Inflammatory macrophage treated with lipopolysaccharide for 4 hours (primary cell): ENCODE data around the gene SPR.

Source experiments
- DNase-seq: peaks from one replicate; pipeline ENCODE4 v3.0.0-alpha.2; 2020

SPR gene

GRCh38 chr2:72916743-72917137 lies 29.5 kb downstream of the SPR start:
- no peak for DNase-seq

GRCh38 chr2:72917138-72917876 lies 30.1 kb downstream of the SPR start, which contains the start of gene EMX1:
Gene EMX1, plus strand, starts transcription at chr2:72917519. Its CDS starts 334 bp downstream, at chr2:72917853.
- no peak for DNase-seq

- no peak for DNase-seq
Measured at GRCh38 chr2:72917877-72918553, 30.8 kb downstream of the SPR start.

- no peak for DNase-seq
Measured at GRCh38 chr2:72919414-72920317, 32.5 kb downstream of the SPR start.

GRCh38 chr2:72920318-72921087 lies 33.3 kb downstream of the SPR start:
- peak; percentile 29 for DNase-seq

- DNase-seq, result no peak
Measured at GRCh38 chr2:72921088-72921851, 34.1 kb downstream of the SPR start.

- no peak for DNase-seq
Measured at GRCh38 chr2:72921853-72922252, 34.6 kb downstream of the SPR start.

- no peak for DNase-seq
Measured at GRCh38 chr2:72923833-72924352, 36.7 kb downstream of the SPR start.

GRCh38 chr2:72924353-72925240 lies 37.4 kb downstream of the SPR start:
- DNase-seq, result no peak

- DNase-seq, result no peak
Measured at GRCh38 chr2:72925328-72925943, 38.2 kb downstream of the SPR start.

GRCh38 chr2:72926368-72926767 lies 39.2 kb downstream of the SPR start:
- DNase-seq, result no peak

- DNase-seq, result no peak
Measured at GRCh38 chr2:72926811-72927465, 39.7 kb downstream of the SPR start.

GRCh38 chr2:72927619-72928550 lies 40.7 kb downstream of the SPR start:
- no peak for DNase-seq

- no peak for DNase-seq
Measured at GRCh38 chr2:72929010-72929409, 41.8 kb downstream of the SPR start.

- peak; percentile 47 for DNase-seq
Measured at GRCh38 chr2:72931280-72931910, 44.2 kb downstream of the SPR start.

GRCh38 chr2:72932045-72932740 lies 45.0 kb downstream of the SPR start:
- DNase-seq, result no peak

- DNase-seq, result no peak
Measured at GRCh38 chr2:72932805-72933204, 45.6 kb downstream of the SPR start.
